GM12873 (cell line): ENCODE data around the gene ALDH5A1.

ENCODE experiments used
- TF ChIP-seq, protein P1 (sequence below): IDR thresholded peaks from 2 replicates; pipeline ENCODE4 v1.5.1; 2012; ENCODE audit warnings: low read depth, mild to moderate bottlenecking, moderate library complexity, low read length, control low read depth; ENCODE audit not compliant: insufficient read depth; ENCODE audit errors: missing control alignments

The ALDH5A1 gene

DNA sequence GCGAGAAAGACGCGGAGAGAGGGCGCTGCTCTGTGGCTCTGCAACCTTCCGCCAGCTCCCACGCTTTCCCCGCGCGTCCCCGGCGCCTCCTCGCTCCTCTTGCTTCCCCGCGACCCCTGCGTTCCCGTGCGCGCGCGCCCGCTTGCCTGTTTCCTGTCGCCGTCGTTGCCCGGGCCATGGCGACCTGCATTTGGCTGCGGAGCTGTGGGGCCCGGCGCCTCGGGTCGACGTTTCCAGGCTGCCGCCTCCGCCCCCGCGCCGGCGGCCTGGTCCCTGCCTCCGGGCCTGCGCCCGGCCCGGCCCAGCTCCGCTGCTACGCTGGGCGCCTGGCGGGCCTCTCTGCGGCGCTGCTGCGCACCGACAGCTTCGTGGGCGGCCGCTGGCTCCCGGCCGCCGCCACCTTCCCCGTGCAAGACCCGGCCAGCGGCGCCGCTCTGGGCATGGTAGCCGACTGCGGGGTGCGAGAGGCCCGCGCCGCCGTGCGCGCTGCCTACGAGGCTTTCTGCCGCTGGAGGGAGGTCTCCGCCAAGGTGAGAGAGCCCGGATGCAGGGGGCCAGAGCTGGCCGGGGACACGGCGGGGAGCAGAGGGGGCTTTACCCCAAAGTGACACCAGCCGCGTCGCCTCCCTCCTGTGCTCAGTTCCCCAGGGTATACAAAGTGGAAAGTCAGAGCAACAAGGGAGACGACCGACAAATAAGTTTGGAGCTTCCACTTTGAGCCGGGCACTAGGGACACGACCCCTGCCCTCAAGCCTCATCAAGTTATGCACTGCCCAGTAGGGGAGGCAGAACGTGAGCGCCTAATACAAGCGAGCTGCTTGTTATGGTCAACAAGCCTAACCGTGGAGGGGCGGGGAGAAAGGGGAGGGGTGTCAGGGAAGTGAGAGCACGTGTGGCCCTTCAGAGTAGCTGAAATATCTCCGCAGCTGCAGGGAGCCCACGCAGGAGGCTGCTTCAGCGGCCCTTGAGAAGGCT, at the start of gene ALDH5A1:
Gene ALDH5A1, plus strand, starts transcription at position 149 of the 975 bp plus-strand sequence. Its CDS starts 28 bp downstream, at position 177.
- TF ChIP-seq, protein P1, sequence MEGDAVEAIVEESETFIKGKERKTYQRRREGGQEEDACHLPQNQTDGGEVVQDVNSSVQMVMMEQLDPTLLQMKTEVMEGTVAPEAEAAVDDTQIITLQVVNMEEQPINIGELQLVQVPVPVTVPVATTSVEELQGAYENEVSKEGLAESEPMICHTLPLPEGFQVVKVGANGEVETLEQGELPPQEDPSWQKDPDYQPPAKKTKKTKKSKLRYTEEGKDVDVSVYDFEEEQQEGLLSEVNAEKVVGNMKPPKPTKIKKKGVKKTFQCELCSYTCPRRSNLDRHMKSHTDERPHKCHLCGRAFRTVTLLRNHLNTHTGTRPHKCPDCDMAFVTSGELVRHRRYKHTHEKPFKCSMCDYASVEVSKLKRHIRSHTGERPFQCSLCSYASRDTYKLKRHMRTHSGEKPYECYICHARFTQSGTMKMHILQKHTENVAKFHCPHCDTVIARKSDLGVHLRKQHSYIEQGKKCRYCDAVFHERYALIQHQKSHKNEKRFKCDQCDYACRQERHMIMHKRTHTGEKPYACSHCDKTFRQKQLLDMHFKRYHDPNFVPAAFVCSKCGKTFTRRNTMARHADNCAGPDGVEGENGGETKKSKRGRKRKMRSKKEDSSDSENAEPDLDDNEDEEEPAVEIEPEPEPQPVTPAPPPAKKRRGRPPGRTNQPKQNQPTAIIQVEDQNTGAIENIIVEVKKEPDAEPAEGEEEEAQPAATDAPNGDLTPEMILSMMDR = peak; percentile 38

- TF ChIP-seq, protein P1 = no peak
Observed at GRCh38 chr6:24445704-24446103, 49.1 kb upstream of the ALDH5A1 start.

DNA sequence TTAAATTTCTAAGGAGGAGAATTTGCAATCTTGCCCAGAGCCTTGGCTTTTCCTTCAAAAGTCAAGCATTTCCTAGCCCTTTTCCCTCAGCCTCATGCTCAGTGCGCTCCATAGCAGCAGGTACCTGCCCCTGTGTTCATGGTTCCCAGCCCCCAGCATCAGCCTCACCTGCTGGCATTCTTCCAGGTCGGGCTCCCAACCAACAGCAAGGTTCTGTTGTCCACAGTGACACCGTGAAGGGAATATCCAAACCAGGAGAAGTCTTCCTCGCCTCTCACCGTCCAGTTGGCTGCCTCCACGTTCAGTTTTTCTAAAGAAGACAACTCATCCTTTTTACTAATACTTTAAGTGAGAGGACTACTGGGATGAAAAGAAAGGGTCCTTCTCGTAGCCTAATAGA, 48.1 kb upstream of the ALDH5A1 start:
- TF ChIP-seq, protein P1 = no peak

- TF ChIP-seq, protein P1 = no peak
Observed at GRCh38 chr6:24448396-24448795, 46.4 kb upstream of the ALDH5A1 start.

GRCh38 chr6:24448828-24449525, 45.8 kb upstream of the ALDH5A1 start:
- TF ChIP-seq, protein P1 = no peak

GRCh38 chr6:24451581-24452388, 43.0 kb upstream of the ALDH5A1 start:
- TF ChIP-seq, protein P1 = no peak

DNA sequence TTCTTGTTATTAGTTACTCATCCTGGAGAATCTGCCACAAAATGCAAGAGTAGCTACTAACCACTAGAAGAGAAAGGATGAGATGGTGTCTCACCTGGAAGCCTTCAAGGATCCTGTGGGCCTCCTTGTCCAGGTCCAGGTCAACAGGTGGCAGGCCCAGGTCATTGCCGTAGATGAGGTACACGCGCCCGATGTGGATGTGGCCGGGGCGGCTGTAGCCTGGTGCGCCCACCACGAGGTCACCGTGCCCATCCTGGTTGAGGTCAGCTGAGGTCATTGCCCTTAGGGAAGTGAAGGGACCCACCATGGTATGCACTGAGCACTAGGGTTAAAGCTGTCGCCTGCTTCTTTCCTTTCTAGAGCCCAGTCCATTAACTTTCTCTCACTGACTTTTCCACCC, 40.8 kb upstream of the ALDH5A1 start:
- TF ChIP-seq, protein P1 = no peak
